Measurements from ENCODE around the gene CRYGS.
"Not testable (repeated sequence)": the region's sequence is repeated elsewhere in the genome, so short reads cannot be mapped to it uniquely, and the experiment has no call there.

Gene CRYGS

DNA sequence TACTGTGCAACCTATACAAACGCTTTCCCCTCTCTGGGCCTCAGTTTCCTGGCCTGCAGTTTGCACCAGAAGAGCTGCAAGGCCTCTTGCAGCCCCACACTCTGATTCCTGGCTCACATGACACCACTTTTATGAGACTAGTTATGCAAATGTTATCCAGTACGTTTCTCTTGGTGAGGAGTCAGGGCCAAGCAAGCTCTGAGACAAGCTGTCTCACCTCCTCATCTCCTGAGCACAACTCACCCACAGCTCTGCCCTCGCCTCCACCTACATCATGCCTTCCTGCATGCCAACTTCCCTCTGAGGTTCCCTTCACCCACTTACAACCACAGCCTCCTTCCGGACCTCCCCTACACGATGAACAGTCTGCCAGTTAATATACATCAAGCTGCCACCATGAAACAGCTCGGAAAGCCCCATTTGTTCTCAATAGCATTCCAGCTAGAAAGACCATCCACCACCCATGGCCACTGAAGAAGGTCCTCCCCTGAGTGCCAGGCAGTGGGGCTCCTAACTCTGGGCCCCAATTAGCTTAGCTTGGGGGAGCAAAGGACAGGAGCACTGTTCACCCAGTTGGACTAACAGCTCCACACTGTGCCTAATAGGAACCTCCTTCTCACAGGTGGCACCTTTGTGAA is 25.0 kb downstream of the CRYGS start:
- no peak for DNase-seq

DNA sequence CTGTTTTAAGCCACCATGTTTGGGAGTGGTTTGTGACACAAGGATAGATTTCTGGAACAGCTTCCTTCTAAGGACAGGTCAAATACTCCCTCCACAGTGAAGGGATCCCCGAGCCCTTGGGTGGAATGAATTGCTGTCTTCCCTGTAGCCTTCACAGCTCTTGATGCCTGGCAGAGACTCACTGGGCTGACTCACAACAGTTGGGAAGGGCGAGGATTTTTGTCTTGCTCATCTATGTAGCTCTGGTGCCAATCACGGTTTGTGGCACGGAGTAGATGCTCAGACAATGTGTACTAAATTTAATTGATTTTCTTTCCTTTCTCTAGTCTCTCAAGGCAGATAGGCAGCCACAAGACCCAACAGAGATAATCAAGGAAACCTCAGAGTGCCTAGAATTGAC is 27.0 kb downstream of the CRYGS start:
- peak in 1 of 56 donors; percentile 10 for DNase-seq

DNA sequence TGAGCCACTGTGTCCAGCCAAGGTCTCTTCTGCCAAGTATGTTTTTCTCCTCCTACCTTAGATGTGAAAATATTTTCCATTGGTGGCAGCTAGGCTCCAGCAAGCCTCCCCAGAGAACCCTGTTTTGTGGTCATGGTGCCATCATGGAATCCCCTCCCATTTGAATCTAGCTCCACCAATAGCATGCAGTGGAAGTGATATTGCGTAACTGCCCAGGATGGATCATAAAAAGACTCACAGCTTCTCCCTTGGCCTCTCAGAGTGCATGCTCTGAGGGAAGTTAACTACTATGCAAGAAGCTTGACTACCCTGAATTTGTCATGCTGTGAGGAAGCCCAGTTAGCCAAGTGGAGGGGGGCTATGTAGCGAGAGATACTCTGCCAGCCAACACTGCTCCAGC is 27.5 kb downstream of the CRYGS start:
- DNase-seq: no peak

GRCh38 chr3:186515125-186515524 is 29.1 kb downstream of the CRYGS start:
- no peak for DNase-seq

DNA sequence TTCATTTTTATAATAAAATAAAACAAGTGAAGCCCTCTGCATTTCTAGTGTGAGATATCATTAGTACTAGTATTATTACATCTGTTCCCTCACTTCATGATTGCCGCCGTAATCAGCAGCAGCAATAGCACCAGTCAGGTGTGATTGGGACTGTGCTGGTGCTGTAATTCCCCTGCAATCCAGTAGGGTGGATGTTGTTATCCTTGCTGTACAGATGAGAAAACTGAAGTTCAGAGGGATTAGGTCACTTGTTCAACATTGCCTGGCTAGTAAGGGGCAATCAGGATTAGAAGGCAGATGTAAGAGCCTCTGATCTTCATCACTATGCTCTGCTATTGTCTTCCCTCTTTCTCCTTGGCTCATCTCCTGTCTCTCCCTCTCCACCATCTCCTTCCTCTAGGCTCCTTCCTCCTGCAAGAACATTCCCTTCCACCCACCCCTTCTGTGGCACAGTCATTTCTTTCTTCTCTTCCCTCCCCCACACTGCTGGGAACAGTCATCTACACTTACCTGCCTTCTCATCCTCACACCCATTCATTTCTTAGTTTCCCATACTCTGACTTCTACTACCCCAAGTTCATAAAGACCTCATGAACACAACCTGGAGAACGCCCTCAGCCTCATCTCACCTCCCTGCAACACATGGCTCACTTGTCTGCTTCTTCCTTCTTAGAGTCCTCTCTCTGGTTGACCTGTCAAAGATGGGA is 29.7 kb downstream of the CRYGS start:
- no peak for DNase-seq

DNA sequence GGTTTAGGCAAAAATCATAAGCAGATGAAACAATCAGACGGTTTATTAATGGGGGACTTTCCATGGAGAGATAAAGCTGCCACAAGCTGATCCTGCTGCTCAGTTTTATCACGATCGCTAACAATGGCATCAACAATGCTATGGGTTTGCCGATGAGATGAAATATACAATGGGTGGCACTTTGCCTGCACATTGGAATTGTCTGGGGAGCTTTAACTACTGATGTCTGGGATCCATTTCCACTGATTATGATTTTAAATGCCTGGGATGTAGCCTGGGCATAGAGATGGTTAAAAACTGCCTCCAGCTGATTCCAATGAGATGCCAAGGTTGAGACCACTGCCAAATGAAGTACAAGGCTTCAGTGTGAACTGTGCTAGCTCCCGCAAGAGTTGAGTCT is 30.8 kb downstream of the CRYGS start:
- no peak for DNase-seq

DNA sequence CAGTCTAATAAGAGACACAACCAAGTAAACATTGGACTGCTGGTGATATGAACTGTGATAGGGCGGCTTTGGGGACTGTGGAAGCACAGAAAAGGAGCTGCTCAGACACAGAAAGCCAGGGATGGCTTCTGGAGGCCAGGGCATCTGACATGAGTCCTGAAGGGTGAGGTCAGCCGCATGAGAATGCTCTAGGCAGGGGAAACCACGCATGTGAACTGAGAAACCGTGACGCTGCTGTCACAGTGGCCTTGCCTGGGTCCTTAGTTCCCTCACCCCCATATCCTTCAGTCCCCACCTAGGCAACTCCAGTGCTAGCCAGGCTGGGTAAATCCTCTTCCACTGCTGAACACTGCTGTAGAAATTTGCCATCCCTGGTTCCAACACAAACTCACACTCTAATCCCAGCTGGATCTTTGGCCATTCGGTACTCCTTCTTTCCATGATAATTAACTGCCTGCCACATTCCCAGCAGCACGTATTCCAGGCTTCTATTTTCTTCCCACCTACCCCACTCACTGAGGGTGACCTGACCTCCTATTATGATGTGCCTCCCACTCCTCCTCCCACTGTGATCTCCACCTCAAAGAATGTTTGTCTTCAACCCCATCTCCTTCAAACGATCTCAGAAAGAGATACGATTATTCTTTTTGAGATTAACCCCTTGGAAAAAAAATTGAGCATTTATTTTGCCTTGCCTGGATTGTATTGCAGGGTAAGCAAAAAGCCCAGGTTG is 31.4 kb downstream of the CRYGS start:
- no peak for DNase-seq

- DNase-seq: no peak
These were observed 32.5 kb downstream of the CRYGS start for GRCh38 chr3:186511702-186512101.

DNA sequence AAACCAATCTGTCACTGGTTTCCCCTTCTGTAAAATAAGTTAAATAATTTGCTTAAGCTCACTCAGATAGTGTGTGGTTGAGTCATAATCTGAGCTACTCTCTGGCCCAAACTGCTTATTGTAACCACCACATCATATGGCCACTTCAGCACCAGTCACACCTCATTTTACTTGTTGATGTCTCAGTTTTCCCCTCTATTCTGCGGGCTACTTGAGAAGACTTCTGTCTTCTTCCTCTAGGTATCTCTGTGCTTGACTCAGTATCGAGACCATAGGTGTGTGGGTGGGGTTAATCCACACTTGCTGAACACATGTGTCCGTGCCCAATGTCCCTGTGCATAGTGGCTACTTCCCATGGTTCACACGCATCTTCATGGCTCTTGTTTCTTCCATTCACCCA is 32.9 kb downstream of the CRYGS start:
- DNase-seq: no peak

- peak in 1 of 56 donors; percentile 7 for DNase-seq
These were observed 33.7 kb downstream of the CRYGS start for GRCh38 chr3:186510374-186511079.

- no peak for DNase-seq
These were observed 34.8 kb downstream of the CRYGS start for GRCh38 chr3:186509423-186509822.

DNA sequence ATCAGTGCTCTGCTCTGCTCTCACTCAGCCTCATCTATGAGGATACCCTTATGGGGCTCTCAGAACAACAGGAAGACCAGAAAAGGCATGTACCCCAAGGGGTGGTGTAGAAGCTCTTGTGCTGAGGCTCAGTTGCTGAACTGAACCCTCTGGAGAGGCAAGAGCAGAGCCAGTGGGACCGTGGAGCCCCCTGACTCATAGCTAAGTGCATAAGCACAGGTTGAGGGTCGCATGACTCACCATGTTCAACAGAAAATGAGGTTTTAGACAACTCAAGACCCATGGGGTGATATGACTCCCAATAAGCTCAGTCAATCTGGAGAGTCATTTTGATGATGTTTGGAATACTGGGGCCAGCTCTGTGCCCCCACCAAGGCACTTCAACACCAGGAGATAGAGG is 37.3 kb downstream of the CRYGS start:
- no peak for DNase-seq

GRCh38 chr3:186506191-186506739 is 37.9 kb downstream of the CRYGS start:
- DNase-seq: no peak

DNA sequence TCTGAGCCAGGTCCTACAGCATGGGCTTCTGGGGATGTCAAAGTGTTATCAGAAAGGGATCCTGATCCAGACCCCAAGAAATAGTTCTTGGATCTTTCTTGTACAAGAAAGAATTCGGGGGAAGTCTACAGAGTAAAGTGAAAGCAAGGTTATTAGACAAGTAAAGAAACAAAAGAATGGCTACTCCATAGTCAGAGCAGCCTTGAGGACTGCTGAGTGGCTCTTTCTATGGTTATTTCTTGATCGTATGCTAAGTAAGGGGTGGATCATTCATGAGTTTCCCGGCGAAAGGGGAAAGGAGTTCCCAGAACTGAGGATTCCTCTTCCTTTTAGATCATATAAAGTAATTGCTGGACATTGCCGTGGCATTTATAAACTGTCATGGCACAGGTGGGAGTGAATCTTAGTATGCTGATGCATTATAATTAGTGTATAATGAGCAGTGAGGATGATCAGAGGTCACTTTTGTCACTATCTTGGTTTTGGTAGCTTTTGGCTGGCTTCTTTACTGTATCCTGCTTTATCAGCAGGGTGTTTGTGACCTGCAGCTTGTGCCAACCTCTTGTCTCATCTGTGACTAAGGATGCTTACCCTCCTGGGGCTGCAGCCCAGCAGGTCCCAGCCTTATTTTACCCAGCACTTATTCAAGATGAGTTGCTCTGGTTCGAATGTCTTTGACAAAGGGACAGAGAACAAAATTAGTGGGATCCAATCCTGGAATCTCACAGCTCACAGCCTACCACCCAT is 41.0 kb downstream of the CRYGS start:
- DNase-seq: no peak

DNA sequence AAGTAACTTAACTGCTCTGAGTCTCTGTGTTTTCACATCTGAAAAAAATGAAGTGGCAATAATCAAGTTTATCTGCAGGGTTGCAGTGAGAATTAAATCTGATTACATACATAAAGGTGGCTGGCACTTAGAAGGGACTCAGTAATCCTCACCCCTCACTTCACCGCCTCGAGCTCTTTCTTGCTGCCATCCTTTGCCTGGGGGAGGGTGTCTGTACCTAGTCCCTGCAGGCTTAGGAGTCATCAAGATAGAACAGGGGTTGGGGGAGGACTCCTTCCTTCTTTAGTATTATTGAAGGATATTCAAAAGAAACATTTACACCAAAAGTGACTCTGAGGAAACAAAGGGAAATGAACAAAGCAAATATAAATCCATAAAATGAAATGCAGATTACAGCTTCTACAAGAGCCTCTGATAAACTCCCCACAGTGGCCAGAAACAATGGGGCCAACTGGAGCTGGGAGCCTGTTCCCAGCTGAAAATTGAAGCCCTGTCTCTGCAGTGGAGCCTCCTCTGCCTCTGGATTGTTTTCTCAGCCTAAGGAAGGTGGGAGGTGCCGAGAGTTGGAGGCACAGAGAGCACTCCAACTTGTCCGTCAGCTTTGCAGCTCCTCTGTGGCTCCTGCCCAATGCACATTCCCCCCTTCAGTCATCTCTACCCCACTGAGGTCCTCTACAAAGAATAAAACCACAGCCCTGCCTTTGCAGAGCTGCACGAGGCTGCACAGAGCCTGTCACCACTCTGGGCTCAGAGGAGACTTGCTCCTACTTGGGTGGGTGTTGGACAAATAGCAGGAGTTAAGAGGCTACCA is 41.8 kb downstream of the CRYGS start:
- no peak for DNase-seq

GRCh38 chr3:186499949-186500348 is 44.2 kb downstream of the CRYGS start:
- DNase-seq: not testable (repeated sequence)

- DNase-seq: not testable (repeated sequence)
These were observed 46.2 kb downstream of the CRYGS start for GRCh38 chr3:186498022-186498421.

- no peak for DNase-seq
These were observed 46.6 kb downstream of the CRYGS start for GRCh38 chr3:186497608-186498007.

GRCh38 chr3:186496635-186497034 is 47.5 kb downstream of the CRYGS start:
- no peak for DNase-seq

GRCh38 chr3:186496016-186496415 is 48.2 kb downstream of the CRYGS start:
- no peak for DNase-seq
